Colonic mucosa (tissue), 4 donors: ENCODE results near the gene RAB14. TPM values are rescaled to one million over a fixed set of nuclear protein-coding genes. Genes with fewer than 3 reads are reported as not detected.

ENCODE experiments used
- DNase-seq: peaks from one replicate; pipeline ENCODE4 v3.0.0-alpha.2; 2020
- H3K27ac ChIP-seq: fragments of 200-600 bp; one replicate; pipeline ENCODE4 v1.8.0; 2021
- H3K27me3 ChIP-seq: fragments of 200-600 bp; one replicate; pipeline ENCODE4 v1.8.0; 2021
- H3K36me3 ChIP-seq: fragments of 200-600 bp; one replicate; pipeline ENCODE4 v1.8.0; 2021
- H3K4me1 ChIP-seq: fragments of 200-600 bp; one replicate; pipeline ENCODE4 v1.8.0; 2021; ENCODE audit warnings: mild to moderate bottlenecking
- H3K4me3 ChIP-seq: fragments of 200-600 bp; one replicate; pipeline ENCODE4 v1.8.0; 2021
- H3K9ac ChIP-seq, 2 donors: one replicate each; pipeline ENCODE4 v1.7.0; 2013; ENCODE audit warnings: control low read depth in 2 of 2, low read depth in 2 of 2, low read length in 2 of 2
- H3K9me3 ChIP-seq: fragments of 200-600 bp; one replicate; pipeline ENCODE4 v1.8.0; 2021
- CTCF ChIP-seq: fragments of 200-600 bp; IDR thresholded peaks from one replicate; pipeline ENCODE4 v1.8.0; 2022; ENCODE audit warnings: antibody characterized with exemption, mild to moderate bottlenecking
- intact Hi-C: fragments of 100-400 bp; cut with DNase I; formaldehyde crosslinking; loops from one replicate; pipeline ENCODE4 v1.14.1; 2022
- total RNA-seq, 2 donors: library from RNA; stranded (reverse); fragmentation: NEBNext Ultra II Directional in 1 of 2; extraction: Animal tissue kit (Norgen Biotek cat#: 25700) in 1 of 2; gene quantifications; one replicate each; pipeline ENCODE4 v1.2.1, GENCODE V29; 2021
- donor health status: healthy.
- donor health status: DM: no; HTN: no; CAD: no.
- donor health status: DM: no; HTN: no; CAD: no.

The RAB14 gene
- total RNA-seq, 2 donors from 2014 or later, result 78.5 to 108 TPM

- Histone ChIP-seq H3K36me3 (no peaks in the 10 kb centered on the region), H3K27ac (no peak overlapping the region), H3K4me1 (no peaks in the 10 kb centered on the region), H3K4me3 (no peak overlapping the region), H3K27me3 (no peaks in the 10 kb centered on the region), H3K9me3 (no peaks in the 10 kb centered on the region), H3K9ac (no peak overlapping the region)
- no peak for DNase-seq
- intact Hi-C loops, result no loop called here
- no peak for TF ChIP-seq CTCF
Observed at GRCh38 chr9:121171236-121171635, 30.4 kb downstream of the RAB14 start.

GRCh38 chr9:121169094-121169601, 32.5 kb downstream of the RAB14 start:
- intact Hi-C loops, result no loop called here
- TF ChIP-seq CTCF, result no peak
- no peak overlapping the region for H3K27ac ChIP-seq
- H3K27me3 ChIP-seq, result no peaks in the 10 kb centered on the region
- no peak for DNase-seq
- no peaks in the 10 kb centered on the region for H3K9me3 ChIP-seq
- H3K4me3 ChIP-seq, result no peak overlapping the region
- H3K36me3 ChIP-seq, result no peaks in the 10 kb centered on the region
- H3K9ac ChIP-seq, result no peak overlapping the region
- H3K4me1 ChIP-seq, result no peaks in the 10 kb centered on the region

GRCh38 chr9:121168052-121168451, 33.6 kb downstream of the RAB14 start:
- no peak for TF ChIP-seq CTCF
- Histone ChIP-seq H3K4me1 (no peaks in the 10 kb centered on the region), H3K27me3 (no peaks in the 10 kb centered on the region), H3K9me3 (no peaks in the 10 kb centered on the region), H3K27ac (no peak overlapping the region), H3K36me3 (no peaks in the 10 kb centered on the region), H3K4me3 (no peak overlapping the region), H3K9ac (no peak overlapping the region)
- intact Hi-C loops, result no loop called here
- DNase-seq, result no peak

GRCh38 chr9:121160025-121160424, 41.6 kb downstream of the RAB14 start:
- no peak overlapping the region for H3K9ac ChIP-seq
- no peaks in the 10 kb centered on the region for H3K27me3 ChIP-seq
- H3K27ac ChIP-seq, result no peak overlapping the region
- H3K4me3 ChIP-seq, result no peak overlapping the region
- H3K36me3 ChIP-seq, result no peaks in the 10 kb centered on the region
- H3K9me3 ChIP-seq, result no peaks in the 10 kb centered on the region
- intact Hi-C loops, result no loop called here
- no peaks in the 10 kb centered on the region for H3K4me1 ChIP-seq
- no peak for TF ChIP-seq CTCF
- no peak for DNase-seq

GRCh38 chr9:121157939-121158338, 43.7 kb downstream of the RAB14 start:
- no peaks in the 10 kb centered on the region for H3K36me3 ChIP-seq
- no peak for DNase-seq
- H3K4me3 ChIP-seq, result no peak overlapping the region
- H3K9ac ChIP-seq, result no peak overlapping the region
- no peaks in the 10 kb centered on the region for H3K9me3 ChIP-seq
- no peaks in the 10 kb centered on the region for H3K4me1 ChIP-seq
- H3K27ac ChIP-seq, result no peak overlapping the region
- intact Hi-C loops, result no loop called here
- H3K27me3 ChIP-seq, result no peaks in the 10 kb centered on the region
- no peak for TF ChIP-seq CTCF

GRCh38 chr9:121156263-121156731, 45.4 kb downstream of the RAB14 start:
- H3K36me3 ChIP-seq, result no peaks in the 10 kb centered on the region

More at GRCh38 chr9:121156263-121156731, 45.4 kb downstream of the RAB14 start:
- Histone ChIP-seq H3K4me1 (no peaks in the 10 kb centered on the region), H3K27ac (no peak overlapping the region), H3K27me3 (no peaks in the 10 kb centered on the region), H3K4me3 (no peak overlapping the region), H3K9ac (no peak overlapping the region), H3K9me3 (no peaks in the 10 kb centered on the region)
- no peak for DNase-seq
- TF ChIP-seq CTCF, result no peak
- intact Hi-C loops, result no loop called here
